GM19099 (cell line): ENCODE data around the gene KIF6.

ENCODE experiments used
- POLR2A ChIP-seq: IDR thresholded peaks from 3 replicates; pipeline ENCODE4 v1.6.1; 2011; ENCODE audit warnings: low read depth; ENCODE audit not compliant: insufficient read length; ENCODE audit errors: extremely low read depth

Gene KIF6

DNA sequence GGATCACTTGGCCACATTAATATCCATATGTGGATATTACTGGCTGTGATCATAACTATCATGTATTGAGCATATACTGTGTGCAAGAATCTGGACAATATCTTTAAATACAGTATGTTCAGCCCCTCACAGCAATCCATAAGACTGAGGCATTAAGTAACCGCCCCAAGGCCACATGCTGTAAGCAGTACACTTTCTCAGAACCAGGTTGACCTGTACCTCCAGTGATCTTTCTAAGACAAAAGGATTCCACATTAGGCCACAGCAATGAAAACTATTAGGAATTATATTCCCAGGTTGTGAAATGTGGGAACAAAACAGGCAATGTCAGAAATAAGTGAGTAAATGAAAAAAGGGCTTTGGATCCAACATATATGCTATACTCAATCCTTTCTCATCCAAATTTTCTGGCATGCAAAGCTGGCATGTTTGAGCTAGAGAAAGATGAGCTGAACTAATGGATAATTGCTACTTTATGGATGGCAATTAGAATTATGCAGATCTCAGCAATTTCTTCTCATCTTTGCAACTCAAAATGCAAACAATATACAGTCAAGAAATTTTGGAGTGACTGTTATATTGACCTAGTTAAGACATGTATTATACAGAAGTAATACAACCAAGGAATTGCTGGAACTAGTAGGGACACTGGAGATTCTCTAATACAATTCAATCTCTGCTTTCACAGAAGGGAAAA, 86.9 kb downstream of the KIF6 start:
- TF ChIP-seq POLR2A, result no peak

DNA sequence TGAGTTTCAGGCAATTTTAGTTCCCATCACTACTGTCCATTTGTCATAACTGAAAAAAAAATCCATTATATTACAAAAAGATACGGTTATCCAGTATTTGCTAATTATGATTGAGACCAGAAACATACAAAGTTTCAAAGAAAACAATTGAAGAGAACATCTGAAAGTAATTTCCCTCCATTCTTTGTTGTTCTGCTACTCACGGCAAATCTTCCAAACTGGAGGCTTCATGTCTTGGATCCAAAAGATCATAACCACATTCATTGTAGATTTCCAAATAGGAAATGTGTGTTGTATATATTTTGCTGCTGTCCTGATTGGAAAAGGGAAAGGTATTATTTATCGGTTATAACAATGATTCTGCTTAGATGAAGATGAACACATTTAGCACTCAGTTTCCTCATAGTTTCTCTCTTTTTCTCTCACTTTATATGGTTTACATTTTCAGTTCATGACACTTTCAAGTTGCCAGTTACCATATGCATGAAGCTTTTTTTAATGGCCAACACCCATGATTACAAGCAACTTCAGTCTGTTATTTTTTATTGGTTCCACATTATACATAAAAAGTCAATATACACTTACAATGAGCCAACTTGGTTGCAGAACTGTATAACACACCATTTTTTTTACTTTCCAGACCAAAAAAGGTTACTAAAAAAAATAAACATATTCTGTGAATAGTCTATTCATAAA, 90.4 kb downstream of the KIF6 start:
- no peak for TF ChIP-seq POLR2A

DNA sequence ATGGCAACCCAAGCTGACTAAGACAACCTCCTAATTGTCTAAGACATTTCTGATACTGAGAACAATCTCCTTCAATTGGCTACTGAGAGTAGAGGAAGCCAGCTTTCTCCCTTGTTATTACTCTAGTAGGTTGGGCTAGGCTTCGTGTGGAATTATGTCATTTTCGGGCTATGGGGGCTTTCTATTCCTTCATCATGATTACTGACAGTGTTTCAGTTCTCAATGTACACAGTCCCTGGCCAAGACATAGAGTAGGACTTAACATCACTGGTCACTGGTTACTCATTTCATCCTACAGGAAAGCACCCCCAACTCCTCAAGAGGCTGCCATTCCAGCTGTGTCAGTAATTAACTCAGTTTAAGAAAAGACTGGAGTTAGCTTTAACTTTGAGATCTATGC, 100.0 kb downstream of the KIF6 start:
- no peak for TF ChIP-seq POLR2A

DNA sequence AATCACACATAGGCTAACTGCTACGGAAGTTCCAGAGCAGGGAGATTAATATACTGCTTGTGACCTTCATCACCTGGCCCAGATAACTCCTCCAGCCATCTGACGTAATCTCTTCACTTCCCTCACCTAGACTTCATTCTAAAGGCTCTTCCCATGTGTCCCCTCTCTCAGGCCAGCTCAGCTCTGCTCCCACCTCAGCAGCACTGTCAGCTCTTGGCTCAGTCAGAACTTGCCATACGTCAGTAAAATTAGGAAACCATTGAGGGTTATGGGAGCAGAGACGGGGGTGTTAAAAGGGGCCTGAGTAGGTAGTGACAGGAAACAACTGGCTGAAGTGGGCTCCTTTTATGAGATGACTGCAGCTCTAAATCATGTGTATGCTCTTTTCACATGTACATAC, 101.5 kb downstream of the KIF6 start:
- TF ChIP-seq POLR2A, result no peak

DNA sequence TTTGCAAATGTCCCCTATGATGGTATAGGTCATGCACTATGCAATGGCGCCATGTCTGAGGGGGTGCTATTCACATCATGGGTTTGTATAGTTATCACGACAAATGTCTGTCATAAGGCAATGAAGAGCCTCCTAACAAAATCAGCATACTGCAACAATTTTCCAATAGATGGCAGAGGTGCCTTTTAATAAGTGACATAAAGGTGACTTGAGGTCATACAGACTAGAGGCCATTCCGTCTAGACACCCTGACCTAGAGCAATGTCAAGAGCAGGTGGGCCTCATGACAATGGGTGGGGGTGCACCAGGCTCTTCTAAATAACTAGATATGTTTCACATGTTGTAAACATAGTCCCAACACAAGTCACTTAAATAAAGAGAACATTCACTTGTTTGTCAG, 107.7 kb downstream of the KIF6 start:
- TF ChIP-seq POLR2A, result no peak

DNA sequence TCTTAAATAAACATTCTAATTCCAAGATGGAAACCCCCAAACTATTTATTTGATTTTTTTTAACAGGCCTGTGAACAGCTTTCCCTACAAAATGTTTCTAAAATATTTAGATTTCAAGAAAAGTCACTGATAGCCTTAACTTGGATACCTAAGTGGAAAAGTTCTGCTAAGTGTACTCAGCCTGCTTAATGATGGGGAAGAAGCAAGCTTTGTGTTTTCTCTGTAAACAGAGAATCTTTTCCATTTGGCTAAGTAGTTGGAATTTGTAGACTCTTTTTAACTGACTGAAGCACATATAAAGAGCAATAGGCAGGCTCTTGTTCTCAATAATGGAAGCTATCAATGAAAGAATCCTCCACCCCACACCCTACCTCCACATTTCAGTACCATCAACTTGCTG, 108.2 kb downstream of the KIF6 start:
- TF ChIP-seq POLR2A, result no peak

DNA sequence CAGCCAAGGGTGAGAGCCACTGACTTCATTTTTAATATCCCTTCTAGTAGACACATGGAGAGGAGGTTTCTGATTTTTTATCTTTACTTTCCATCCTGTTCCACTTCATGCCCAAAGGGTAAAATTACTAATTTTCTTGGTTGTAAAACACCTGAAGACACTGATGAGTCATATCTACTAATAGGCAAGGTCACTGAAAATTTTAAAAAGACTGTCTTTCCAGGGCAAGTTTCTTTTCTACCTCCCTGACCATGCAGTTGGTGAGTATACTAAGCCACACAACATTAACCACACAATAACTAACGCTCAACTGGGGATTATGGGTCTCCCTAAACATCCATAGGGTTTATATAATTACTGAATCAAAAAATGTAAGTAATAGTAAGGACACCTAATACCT, 109.6 kb downstream of the KIF6 start:
- TF ChIP-seq POLR2A, result no peak

DNA sequence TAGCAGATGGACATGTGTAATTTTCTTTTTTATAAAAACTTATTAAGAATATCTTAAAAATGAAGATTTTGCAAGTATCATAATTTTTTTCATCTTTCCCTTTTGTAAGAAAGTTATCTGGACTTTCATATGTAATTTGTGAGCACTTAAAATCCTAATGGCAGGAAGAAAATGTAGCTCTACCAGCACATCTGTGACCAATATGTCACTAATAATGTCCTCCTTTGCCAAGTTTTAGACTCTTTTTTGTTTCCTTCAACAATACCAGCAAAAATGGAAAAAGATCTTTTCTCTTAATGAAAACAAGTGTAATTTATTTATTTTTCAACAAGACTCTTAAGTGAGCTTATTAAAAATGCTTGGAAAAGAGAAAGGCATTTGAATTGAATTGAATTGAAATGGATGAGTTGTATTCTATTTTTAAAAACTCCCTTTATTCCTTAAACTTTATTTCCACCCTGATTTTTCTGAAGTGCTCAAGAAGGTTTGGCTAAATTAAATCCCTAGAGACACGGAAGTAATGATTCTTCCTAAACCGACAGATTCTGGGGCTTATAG, 110.7 kb downstream of the KIF6 start:
- TF ChIP-seq POLR2A, result no peak

DNA sequence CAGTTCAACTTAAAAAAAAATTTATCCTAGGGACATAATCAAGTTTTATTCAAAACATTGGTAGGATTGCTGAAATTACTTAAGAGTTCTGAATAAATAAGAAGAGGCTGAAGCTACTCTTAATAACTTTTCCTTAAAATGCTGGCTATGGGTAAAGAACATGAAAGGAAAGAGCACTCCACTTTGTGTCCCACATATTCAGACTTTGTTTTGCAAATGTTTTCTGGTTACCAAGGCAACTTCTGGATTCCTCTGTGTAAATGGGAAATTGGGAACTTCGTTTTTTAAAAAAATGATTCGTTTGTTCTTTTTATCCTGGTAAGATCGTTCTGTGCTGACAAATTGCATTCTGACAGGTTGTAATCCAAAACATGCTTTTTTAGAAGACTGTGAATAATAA, 115.0 kb downstream of the KIF6 start:
- no peak for TF ChIP-seq POLR2A

DNA sequence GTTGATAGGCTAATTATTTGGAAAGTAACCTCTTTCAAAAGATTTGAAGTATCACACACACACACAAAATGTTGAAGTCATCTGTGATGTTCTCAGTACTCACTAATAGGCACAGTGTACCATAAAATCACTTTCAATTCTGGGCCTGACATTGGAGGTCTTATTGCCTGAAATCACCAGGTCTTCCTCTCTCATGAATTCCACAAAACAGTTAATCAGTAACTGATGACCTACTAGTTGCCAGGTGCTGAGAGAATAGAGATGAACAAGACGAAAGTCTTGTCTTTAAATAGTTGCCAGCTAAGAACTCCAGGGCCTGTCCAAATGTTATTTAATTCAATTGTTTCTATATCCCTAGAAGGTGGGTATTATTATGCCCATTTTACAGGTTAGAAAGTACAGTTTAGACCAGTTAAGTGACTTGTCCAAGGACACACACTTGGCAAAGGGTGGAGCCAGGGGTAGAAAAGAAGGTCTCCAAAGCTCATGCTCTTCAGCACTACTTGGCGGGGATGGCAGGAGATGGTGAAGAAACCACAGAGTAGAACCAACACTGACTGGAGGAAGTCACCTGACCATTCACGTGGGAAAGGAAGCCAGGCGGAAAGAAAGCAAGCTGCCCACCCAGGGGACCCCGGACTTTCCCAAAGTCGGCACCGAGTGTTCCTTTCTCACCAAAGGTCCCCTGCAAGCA, 116.4 kb downstream of the KIF6 start:
- no peak for TF ChIP-seq POLR2A

DNA sequence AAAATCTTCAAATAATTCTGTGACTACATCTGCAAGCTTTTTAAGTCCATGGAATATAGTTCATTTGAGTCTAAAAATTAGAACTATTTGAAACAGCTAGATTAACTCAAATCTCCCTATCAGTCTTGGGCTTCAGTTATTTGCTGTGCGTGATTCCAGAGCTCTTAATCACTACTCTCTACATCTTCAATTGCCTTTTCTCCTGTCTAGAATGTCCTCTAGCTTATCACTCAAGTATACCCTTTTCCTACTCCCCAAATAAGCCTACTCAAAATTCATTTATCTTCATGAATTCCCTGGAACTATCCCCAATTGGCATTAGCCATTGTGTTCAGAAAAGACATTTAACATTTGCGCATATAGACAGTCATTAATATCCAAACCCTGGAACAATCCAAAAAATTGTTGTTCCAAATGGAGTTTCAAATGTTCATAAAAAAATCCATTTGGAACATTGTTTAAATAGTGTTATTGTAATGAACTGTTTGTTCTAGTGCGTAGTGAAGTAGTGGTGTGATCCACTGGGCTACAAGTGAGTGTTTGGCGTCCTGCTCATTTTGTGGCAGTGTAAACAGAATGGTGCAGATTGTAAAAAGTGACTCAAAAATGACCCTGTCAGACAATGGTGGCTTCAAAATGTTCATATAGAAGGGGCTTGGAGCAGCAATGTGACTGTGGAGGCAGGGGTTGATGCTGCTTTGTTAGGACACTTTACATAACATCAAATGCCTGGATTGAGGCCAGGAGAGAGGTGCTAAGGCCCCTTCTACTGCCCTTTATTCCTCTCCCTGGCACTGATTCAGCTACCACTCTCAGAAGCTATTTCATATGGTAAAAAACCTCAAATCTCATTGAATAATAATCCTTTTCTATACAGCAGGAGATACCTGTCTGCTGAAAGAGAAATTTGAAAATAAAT, 122.3 kb downstream of the KIF6 start:
- no peak for TF ChIP-seq POLR2A

DNA sequence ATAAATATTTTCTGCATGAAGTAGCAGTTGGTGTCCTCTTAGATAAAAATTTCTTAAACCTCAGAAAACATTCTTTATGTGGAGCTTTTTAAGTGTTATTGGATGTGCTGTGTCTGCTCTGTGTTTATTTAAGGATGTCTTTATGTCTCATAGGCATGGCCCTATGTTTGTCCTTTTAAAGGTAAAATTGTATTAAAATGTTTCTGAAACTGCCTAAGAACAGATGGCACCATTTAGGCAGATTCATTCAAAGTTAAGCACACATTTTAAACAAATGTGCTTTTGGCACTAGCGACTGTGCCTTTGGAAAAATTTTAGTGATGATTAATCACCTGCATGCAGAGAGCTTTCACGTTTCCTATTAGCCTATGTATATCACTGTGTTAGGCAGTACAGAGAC, 125.2 kb downstream of the KIF6 start:
- TF ChIP-seq POLR2A, result no peak

DNA sequence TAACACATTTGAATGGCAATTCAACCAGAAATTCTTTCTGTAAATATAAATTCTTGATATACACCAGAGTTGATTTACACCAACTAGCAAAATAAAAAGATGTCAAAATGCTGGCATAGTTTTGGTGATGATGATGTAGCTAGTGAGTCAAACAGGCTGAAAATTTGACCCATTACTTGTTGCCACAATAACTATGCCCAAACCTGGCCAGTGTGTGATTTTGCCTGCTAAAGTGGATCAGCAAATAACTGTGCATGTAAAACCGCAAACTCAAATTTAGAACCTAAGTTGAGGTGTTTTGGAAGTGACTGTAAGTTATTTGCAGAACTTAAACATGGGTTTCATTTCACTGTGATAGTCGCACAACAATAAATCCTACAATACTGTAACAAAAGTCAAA, 125.9 kb downstream of the KIF6 start:
- no peak for TF ChIP-seq POLR2A

DNA sequence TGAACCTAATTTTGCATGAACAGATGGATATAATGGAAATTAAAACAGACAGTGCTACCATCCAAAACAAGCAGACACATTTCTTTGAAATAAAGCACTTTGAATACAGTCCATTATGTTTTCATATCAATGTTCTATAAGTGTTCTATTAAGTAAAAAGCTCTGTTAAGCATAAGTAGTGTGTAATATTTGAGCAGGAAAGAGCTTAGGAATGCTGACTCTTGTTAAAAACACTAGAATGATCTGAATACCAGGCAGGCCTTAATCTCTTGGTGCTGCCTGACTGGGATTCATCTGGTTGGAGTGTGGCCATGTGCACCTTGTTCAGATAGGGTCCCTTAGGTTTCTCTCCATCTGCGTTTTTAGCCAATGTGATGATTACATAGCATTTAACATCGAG, 130.9 kb downstream of the KIF6 start:
- TF ChIP-seq POLR2A, result no peak

DNA sequence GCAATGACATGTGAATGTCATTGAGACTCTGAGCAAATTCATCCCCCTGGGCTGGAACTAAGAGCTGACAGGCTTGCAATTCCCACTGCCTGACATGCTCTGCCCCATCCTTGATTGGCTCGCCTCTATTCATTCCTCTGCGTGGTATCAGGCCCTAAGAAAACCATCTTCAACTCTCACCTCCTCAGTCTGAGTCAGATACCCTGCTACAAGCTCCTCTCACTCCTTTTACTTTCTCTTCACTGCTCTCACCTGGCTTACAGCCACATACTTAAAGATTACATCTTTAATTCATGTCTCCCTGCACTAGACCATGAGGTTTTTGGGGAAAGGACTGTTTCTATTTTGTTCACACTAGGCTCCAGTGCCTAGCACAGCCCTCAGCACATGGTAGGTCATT, 131.6 kb downstream of the KIF6 start:
- TF ChIP-seq POLR2A, result no peak
